Ishikawa (cell line): ENCODE data around the gene PANX1.

Experiments
- CEBPB ChIP-seq: IDR thresholded peaks from 2 replicates; pipeline ENCODE4 v1.6.1; 2012
- CREB1 ChIP-seq: IDR thresholded peaks from 2 replicates; pipeline ENCODE4 v1.6.1; 2012; ENCODE audit warnings: low read depth
- EGR1 ChIP-seq: IDR thresholded peaks from 2 replicates; pipeline ENCODE4 v1.6.1; 2012
- EP300 ChIP-seq: IDR thresholded peaks from 2 replicates; pipeline ENCODE4 v1.6.1; 2012; ENCODE audit warnings: borderline replicate concordance
- FOXM1 ChIP-seq: IDR thresholded peaks from 2 replicates; pipeline ENCODE4 v1.6.1; 2012; ENCODE audit warnings: low read depth, borderline replicate concordance
- NFIC ChIP-seq: IDR thresholded peaks from 2 replicates; pipeline ENCODE4 v1.6.1; 2012
- RAD21 ChIP-seq: IDR thresholded peaks from 2 replicates; pipeline ENCODE4 v1.6.1; 2012; ENCODE audit warnings: low read depth
- TAF1 ChIP-seq: IDR thresholded peaks from 2 replicates; pipeline ENCODE4 v1.6.1; 2012; ENCODE audit warnings: low read depth, mild to moderate bottlenecking
- TCF12 ChIP-seq: IDR thresholded peaks from 2 replicates; pipeline ENCODE4 v1.6.1; 2012; ENCODE audit warnings: low read depth
- TEAD4 ChIP-seq: IDR thresholded peaks from 2 replicates; pipeline ENCODE4 v1.6.1; 2012
- YY1 ChIP-seq: IDR thresholded peaks from 2 replicates; pipeline ENCODE4 v1.6.1; 2012; ENCODE audit warnings: low read depth
- ZBTB7A ChIP-seq: IDR thresholded peaks from 2 replicates; pipeline ENCODE4 v1.6.1; 2012; ENCODE audit warnings: low read depth
- TF ChIP-seq, protein P1 (sequence below): IDR thresholded peaks from 2 replicates; pipeline ENCODE4 v1.6.1; 2012
- TF ChIP-seq, protein P2 (sequence below): IDR thresholded peaks from 2 replicates; pipeline ENCODE4 v1.6.1; 2012
- TF ChIP-seq, protein P3 (sequence below): IDR thresholded peaks from 2 replicates; pipeline ENCODE4 v1.6.1; 2012; ENCODE audit warnings: low read depth, mild to moderate bottlenecking

PANX1 gene

DNA sequence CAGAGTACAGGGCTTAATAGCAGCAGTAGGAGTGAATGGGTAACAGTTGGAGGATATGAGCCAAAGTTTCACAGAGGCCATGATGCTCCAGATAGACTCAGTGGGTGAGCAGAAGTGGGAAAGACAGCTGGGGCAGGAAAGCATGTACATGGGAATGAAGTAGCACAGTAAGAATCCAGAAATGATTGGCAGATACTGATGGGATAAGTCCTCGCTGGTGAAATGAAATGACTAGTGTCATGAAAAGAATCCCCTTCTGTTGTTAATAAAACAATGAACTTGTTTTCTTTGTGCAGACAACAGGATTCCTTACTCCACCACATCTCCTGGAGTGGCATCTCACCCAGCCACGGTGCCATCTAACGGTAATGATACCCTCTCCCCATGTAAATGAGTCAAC is 17.4 kb upstream of the PANX1 start:
- TF ChIP-seq TAF1 = no peak

DNA sequence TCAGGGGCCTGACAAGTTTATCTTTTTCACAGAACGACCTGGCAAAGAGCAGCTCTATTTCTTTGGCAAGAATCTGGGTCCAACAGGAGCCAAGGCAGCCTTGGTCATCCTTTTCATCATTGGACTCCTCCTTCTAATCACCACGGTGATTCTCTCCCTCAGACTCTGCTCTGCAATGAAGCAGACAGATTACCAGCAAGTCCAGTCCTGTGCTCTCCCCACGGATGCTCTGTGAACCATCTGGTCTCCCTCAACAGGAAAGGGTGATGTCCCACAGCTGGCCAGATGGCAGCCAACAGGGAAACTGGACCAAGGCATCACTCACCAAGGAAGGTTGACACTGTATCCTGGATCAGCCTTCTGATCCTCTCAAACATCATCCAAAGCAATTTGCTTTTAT is 17.0 kb upstream of the PANX1 start:
- TF ChIP-seq TCF12 (no peak), EGR1 (no peak), EP300 (no peak), FOXM1 (no peak), CREB1 (no peak), RAD21 (no peak), YY1 (no peak), CEBPB (no peak), TEAD4 (no peak), NFIC (no peak)
- TF ChIP-seq, protein P1, sequence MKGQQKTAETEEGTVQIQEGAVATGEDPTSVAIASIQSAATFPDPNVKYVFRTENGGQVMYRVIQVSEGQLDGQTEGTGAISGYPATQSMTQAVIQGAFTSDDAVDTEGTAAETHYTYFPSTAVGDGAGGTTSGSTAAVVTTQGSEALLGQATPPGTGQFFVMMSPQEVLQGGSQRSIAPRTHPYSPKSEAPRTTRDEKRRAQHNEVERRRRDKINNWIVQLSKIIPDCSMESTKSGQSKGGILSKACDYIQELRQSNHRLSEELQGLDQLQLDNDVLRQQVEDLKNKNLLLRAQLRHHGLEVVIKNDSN = no peak
- TF ChIP-seq, protein P2, sequence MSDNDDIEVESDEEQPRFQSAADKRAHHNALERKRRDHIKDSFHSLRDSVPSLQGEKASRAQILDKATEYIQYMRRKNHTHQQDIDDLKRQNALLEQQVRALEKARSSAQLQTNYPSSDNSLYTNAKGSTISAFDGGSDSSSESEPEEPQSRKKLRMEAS = no peak
- TF ChIP-seq, protein P3, sequence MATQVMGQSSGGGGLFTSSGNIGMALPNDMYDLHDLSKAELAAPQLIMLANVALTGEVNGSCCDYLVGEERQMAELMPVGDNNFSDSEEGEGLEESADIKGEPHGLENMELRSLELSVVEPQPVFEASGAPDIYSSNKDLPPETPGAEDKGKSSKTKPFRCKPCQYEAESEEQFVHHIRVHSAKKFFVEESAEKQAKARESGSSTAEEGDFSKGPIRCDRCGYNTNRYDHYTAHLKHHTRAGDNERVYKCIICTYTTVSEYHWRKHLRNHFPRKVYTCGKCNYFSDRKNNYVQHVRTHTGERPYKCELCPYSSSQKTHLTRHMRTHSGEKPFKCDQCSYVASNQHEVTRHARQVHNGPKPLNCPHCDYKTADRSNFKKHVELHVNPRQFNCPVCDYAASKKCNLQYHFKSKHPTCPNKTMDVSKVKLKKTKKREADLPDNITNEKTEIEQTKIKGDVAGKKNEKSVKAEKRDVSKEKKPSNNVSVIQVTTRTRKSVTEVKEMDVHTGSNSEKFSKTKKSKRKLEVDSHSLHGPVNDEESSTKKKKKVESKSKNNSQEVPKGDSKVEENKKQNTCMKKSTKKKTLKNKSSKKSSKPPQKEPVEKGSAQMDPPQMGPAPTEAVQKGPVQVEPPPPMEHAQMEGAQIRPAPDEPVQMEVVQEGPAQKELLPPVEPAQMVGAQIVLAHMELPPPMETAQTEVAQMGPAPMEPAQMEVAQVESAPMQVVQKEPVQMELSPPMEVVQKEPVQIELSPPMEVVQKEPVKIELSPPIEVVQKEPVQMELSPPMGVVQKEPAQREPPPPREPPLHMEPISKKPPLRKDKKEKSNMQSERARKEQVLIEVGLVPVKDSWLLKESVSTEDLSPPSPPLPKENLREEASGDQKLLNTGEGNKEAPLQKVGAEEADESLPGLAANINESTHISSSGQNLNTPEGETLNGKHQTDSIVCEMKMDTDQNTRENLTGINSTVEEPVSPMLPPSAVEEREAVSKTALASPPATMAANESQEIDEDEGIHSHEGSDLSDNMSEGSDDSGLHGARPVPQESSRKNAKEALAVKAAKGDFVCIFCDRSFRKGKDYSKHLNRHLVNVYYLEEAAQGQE = no peak

DNA sequence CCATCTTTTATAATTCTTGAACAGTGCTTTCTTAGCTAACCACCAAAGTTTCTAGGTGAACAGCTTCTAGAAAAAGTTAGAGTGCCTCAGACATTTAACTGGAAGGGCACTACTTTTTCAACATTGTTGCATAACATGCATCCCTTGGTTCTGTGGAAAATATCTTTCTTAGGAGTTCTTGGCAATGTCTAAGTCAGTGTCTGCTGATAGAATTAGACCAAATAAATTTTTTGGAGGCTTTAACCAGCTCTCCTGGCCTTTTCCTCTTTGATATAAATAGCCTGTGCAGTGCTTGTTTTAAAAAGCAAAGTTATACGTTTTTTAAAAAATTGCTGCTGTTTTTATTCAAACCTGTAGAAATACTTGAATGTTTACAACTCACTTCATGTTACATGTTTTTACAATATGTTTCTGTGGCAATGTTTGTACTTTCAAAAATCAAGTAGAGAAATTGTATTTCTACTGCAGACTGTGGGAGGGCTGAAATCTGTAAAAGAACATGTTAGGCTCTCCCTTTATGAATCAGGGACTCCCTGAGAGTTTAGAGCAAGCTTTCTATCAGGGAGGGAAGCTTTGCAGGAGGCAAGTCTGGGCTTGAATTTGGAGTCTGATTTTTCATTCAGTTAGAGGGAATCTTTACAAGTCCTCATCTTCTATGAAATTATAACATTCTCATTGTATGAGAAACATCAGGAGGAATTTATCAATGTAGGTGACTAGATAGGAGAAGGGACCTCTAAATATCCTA is 16.3 kb upstream of the PANX1 start:
- TF ChIP-seq RAD21 (no peak), CREB1 (no peak), ZBTB7A (no peak), TCF12 (no peak), NFIC (no peak), FOXM1 (no peak), EGR1 (no peak), TAF1 (no peak), EP300 (no peak)
- TF ChIP-seq, protein P3 = no peak
- TF ChIP-seq, protein P2 = no peak
- TF ChIP-seq, protein P1 = no peak

DNA sequence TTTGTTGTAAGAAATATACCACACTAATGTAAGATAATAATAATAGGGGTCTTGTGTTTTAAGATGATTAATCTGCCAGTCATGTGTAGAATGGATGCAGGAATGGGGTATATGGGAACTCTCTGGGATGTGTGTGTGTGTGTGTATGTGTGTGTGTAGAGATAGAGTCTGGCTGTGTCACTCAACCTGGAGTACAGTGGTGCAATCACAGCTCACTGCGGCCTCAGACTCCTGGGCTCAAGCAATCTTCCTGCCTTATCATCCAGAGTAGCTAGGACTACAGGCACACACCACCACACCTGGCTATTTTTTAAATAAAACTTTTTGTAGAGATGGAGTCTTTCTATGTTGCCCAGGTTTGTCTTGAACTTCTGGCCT is 11.5 kb upstream of the PANX1 start:
- TF ChIP-seq CREB1 (no peak), EP300 (no peak), TAF1 (no peak), RAD21 (no peak), TEAD4 (no peak), NFIC (no peak)
- TF ChIP-seq, protein P3 = no peak

DNA sequence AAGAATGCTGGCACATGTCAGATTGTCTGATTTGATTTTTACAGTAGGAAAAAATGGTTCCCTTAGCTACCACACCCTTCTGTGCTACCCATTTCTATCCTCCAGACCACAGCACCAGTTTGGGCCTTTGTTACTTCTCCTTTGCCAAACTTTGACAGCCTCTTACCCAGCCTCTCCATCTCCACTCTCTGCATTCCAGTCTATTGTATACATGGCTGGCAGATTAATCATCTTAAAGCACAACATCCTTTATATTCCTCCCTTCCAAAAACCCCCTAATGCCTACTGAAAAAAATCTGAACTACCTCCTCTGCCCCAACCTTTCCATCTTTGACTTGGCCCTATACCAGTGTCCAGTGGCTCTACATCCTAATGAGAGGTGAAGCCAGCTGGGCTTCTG is 10.8 kb upstream of the PANX1 start:
- no peak for TF ChIP-seq EGR1
- no peak for TF ChIP-seq FOXM1
- TF ChIP-seq, protein P2 = no peak
- TF ChIP-seq, protein P3 = no peak
- TF ChIP-seq RAD21 = no peak
- no peak for TF ChIP-seq TEAD4
- TF ChIP-seq NFIC = no peak
